ENCODE data around the gene RCOR2.
"Not testable (repeated sequence)": the region's sequence is repeated elsewhere in the genome, so short reads cannot be mapped to it uniquely, and the experiment has no call there.

Gene RCOR2

DNA sequence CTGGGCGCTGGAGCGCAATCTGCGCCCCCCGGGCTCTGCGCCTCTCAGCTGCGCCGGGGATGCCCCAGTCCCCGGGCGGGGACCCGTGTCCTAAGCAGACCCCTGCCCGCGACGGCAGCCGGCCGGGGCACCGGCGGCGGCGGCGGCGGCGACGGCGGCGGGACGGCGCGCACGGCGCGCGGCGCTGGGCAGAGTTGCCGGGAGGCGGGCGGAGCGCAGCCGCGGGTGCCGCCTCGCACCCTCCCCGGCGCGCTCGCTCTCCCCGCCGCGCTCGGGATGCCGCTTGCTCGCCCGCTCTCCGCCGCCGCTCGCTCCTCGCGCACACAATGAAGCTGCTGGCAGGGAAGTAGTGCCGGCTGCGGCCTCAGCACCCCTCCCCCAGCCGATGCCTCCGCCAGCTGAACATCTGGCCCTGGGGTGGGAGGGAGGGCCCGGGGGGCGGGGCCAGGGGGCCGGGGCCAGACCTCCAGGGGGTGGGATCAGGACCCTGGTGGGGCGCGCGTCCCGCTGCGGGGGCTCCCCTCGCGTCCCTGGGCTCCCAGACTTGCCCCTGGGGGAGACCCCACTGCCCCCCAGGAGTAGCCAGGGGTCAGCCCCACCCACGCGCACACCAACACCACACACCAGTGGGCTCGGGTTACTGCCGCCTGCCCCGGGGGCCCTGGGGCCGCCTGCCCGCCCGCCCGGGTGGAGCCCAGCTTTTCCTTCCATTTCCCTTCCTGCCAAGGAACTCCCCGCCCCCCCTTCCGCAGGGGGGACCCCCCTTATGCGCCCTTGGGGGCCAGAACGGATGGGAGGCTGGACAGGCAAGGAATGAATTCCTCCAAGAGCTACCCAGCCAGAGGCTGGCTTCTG is at the start of gene RCOR2:
Gene RCOR2, minus strand, starts transcription at position 328 of the 855 bp plus-strand sequence. CDS start 708 bp downstream, outside the sequence.
- DNase-seq = peak; percentile 76

DNA sequence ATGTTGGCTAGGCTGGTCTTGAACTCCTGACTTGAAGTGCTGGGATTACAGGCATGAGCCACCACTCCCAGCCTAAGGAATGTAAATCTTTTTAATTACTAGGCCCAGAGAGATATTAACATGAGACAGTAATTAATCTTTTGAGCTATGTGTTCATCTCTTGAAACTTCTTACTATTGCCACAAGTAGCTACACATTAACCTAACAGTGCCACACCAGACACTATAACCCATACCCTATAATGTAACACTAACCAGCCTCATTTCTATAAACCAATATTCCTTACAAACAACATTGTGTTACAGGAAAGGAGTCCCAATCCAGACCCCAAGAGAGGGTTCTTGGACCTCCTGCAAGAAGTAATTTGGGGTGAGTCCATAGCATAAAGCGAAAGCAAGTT is 49.5 kb upstream of the RCOR2 start:
- no peak for DNase-seq

DNA sequence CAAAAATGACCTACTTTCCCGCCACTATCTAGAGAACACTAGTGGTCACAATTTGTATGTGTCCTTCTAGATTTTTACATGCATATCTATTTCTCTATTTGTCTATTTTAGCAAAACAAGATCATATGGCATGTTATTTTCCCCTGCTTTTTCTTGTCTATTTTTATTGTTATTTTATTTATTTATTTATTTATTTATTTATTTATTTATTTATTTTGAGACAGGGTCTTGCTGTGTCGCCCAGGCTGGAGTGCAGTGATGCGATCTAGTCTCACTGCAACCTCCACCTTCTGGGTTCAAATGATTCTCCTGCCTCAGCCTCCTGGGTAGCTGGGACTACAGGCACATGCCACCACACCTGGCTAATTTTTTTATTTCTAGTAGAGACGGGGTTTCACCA is 46.9 kb upstream of the RCOR2 start:
- not testable (repeated sequence) for DNase-seq

DNA sequence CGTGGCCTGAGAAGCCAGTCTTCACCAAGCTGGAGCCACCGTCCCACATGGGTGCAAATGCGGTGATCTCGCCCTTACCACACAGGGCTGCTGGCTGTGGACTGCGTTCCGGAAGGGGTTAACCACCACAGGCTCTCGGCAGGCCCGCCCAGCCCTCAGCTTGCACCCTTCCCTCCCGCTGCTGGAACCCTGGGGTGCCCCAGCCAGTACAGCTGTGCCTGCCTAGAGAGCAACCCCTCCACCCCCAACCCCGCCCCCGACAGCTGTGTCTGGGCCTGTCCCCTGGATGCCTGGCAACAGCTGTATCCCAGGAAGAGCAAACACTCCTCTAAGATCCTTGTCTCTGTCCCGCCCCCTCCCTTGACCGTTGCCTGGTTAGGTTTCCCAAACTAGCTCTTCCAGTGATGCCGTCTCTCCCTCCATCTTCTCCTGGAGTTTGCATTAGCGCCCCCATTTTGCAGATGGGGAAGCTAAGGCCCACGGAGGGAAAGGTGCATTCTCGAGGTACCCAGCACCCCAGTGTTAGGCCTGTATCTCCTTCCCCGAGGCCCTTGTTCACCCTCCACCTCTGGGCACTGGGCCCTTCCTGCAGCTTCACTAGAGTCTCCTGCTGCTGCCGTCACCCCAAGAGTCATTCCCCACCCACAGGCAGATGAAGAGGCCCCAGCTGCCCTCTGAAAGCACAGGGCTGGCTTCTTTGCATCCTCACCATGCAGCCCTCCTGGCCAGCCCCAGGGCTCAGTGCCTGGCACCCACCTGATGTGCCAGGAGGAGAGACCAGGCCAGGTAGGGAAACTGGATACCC is 44.8 kb upstream of the RCOR2 start:
- no peak for DNase-seq

DNA sequence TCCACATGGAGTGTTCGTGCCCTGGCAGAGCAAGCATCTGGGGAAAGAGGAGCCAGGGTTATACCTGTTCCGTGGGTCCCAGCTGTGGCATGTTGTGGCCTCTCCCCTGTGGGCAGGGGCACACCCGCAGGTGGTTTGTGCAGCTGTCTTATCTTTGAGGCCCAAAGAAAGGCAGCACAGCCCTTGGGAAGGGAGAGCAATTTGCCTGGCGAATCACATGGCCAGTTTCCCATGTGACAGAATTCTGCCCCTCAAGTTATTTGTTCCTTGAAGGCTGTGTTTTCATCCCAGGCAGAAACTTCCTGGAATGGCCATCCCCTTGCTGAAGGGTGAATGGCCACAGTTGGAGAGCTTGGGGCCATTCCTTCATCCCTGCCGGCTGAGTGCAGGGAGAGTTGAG is 41.0 kb upstream of the RCOR2 start:
- no peak for DNase-seq

- DNase-seq = no peak
Measured at GRCh38 chr11:63952570-63952969, 35.6 kb upstream of the RCOR2 start.

DNA sequence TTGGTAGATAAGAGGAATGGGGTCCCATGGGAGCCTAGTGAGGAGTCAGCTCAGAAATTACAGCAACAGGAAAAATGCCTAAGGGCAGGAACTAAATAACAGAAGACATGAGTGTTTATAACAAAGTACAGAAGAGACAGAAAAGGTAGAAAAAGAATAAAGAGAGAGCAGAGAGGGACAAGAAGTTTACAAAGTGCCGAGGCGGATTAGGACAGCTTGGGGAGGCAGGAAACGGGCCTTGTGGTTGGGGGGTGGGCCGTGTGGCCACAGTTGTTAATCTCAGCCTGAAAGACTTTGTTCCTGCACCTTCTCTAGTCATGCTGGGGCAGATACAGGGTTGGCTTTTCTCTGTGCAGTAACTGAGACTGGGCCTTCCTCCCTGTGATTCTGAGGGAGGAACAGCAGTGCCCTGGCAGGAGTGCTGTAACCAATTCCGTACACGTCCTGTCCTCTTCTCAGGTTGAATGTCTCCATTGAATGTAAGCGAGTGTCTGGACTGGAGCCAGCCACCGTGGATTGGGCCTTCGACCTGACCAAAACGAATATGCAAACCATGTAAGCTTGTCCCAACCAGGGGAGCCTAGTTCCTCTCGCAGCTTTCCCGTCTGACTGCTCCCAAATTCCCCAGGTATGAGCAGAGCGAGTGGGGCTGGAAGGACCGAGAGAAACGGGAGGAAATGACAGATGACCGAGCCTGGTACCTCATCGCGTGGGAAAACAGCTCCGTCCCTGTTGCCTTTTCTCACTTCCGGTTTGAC is 35.0 kb upstream of the RCOR2 start:
- DNase-seq = peak; percentile 41

DNA sequence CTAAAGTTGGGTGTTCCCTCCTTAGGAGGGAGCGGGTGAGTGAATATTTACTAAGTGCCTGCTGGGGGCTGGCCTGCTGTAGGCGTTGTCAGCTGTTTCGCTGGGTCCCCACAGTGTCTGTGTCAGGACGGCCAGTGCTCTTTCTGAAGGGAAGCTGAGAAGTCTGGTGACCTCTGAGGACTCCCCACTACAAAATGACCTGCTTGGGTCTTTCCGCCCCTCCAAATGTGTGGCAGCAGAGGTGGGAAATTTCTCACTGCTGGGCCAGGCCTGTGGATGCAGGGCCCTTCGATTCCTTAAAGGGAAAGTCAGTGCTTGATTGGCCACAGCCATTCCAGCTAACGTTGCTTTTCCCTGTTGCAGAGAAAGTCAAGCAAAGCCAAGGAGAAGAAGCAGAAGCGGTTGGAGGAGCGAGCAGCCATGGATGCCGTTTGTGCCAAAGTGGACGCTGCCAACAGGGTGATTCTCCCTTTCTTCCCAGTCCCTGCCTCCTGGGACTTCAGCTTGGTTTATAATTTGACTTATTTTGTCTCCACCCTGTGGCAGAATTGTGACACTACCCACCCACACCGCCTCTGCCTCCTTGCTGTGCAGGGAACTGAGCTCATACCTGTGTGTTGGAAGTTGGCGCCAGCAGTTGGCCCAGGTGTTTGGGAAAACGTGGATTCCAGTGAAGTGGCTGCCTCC is 28.7 kb upstream of the RCOR2 start:
- DNase-seq = peak; percentile 65

DNA sequence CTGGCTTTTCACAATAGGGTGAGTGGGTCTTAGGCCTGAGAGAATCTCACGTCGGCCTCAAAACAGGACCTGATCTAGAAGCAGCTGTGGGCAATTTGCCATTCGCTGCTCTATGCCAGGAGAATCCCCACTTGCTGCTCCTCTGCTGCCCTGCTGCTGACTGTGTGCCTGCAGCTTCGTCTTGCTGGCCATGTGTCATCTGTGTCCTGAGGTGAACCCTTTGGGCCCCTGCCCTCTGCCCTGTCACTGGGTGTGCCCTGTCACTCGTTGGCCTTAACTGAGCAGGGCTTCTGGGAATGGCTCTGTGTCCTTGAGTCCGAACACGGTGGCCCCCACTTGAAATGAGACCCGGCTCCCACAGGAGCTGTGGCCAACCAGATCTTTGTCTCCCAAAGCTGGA is 28.0 kb upstream of the RCOR2 start:
- no peak for DNase-seq

DNA sequence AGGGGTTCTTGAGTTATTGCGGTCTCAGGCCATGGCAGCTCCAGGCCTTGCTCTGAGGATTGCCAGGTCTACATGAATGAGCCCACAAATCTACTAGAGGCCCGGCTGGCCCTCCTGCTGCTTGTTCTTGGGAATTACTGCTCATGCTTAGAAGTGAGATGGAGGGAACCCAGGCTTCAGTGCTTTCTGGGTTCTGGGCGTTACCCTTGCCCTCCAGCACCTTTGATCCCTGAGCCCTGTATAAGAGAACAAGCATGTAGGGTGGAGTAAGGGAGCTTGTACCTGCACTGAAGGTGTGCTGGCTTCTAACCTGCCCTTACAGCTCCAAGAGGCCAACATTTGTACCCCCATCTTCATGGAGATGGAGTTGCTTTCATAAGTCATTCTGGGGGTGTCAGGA is 25.8 kb upstream of the RCOR2 start:
- no peak for DNase-seq

GRCh38 chr11:63941901-63942300 is 24.9 kb upstream of the RCOR2 start:
- DNase-seq = no peak

GRCh38 chr11:63940786-63941185 is 23.8 kb upstream of the RCOR2 start:
- no peak for DNase-seq

DNA sequence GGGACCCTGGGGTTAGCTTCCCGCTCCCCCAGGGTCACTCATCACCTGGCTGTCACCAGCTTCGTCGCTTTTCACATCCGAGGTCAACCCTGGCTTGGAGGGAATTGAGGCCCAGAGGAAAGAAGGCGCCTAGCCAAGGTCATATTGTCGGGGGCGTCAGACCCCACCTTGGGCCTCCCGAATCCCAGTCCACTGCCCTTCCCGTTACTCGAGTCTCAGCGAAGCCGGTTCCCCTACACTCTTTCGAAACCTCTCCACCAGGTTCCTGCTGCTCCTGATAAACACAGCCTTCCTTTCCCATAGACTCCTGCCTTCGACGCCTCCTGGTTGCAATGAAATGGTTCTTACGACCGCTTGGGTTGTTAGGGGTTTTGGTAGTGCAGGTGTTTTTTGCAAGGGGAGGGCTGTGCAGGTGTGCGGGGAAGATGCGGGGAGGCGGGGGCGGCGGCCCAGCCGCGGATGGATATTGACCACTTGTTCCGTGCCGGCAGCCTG is 22.5 kb upstream of the RCOR2 start:
- no peak for DNase-seq

GRCh38 chr11:63938479-63939396 is 21.8 kb upstream of the RCOR2 start, which contains the start of gene NAA40:
Gene NAA40, plus strand, starts transcription at chr11:63939002. Its CDS starts 95 bp downstream, at chr11:63939097.
- DNase-seq = peak; percentile 94

DNA sequence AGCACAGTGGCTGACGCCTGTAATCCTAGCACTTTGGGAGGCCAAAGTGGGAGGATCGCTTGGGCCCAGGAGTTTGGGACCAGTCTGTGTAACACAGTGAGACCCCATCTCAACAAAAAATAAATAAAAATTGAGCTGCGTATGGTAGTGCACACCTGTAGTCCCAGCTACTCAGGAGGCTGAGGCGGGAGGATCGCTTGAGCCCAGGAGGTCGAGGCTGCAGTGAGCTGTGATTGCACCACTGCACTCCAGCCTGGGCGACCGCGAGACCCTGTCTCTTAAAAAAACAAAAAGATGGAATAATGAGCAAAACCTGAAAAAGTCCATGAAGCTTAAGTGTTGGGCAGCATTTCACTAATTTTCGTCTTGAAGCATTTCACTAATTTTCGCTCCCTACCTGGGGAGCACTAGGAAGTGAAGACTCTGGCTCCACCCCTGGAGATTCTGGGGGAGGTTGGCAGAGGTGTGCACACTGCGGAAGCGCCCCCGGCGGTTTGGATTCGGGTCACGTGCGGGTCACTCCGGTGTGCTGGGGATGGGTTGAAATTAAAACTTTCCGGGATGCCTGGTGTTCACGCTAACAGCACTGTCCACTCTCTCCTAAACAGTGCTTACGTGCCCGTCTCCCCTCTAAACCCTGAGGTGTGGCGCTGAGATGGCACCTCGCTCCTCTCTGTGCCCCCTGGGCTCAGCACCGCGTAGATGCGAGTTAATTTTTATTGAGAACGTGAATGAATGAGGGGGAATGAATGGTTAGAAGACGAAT is 20.9 kb upstream of the RCOR2 start:
- peak; percentile 35 for DNase-seq

DNA sequence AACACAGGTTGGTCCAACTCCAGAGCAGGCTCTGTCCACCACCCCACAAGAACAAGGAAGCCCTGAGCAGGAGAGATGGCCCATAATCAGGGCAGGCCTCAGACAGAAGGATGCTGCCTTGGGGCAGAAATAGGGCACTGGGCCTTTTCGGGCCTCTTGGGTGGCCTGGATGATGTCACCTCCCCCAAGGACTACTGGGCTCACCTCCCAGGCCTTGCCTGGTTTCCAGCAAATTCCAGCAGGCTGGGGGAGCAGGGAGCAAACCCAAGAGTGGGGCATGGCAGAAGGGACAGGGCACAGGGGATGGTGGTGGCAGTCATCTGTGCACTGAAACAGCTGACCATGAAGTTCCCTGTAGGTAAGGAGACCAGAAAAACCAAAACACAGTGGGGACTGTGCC is 16.5 kb upstream of the RCOR2 start:
- no peak for DNase-seq

GRCh38 chr11:63931876-63932275 is 14.9 kb upstream of the RCOR2 start:
- DNase-seq = no peak

GRCh38 chr11:63931045-63931444 is 14.1 kb upstream of the RCOR2 start:
- DNase-seq = no peak

GRCh38 chr11:63929616-63930015 is 12.7 kb upstream of the RCOR2 start:
- DNase-seq = no peak

DNA sequence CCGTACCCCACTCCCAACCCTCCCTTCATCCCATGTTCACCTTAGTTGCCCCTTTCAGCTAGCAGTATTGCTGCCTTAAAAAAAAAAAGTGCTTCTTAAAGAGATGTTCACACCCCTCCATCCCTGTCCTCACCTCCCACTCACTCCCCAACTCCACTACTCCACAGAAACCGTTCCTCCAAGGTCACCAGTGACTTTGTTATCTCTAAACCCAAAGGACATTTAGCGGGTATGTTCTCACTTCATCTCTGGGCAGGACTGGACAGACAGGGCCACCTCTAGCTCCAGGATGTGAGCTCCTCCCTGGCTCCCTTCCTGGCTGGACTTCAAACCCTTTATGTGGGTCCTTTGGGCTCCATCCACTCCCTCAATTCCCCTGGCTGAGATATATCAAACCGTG is 6.4 kb upstream of the RCOR2 start:
- DNase-seq = no peak
